Loucy (cell line): ENCODE measurements around the gene CNIH3.

Source experiments
- H2AFZ ChIP-seq: fragments of 200-600 bp; sonication (generic); 2 replicates; pipeline ENCODE4 v1.6.0; 2016; ENCODE audit warnings: antibody characterized with exemption, mild to moderate bottlenecking, low read length, moderate library complexity
- H3F3A ChIP-seq: fragments of 200-600 bp; 2 replicates; pipeline ENCODE4 v1.6.0; 2016; ENCODE audit warnings: antibody characterized with exemption, low read depth, mild to moderate bottlenecking
- H3K27me3 ChIP-seq: fragments of 200-600 bp; sonication (generic); 2 replicates; pipeline ENCODE4 v1.6.1; 2014; ENCODE audit warnings: low read length, mild to moderate bottlenecking; ENCODE audit not compliant: insufficient read depth, poor library complexity, severe bottlenecking
- H3K36me3 ChIP-seq: fragments of 200-600 bp; sonication (generic); 2 replicates; pipeline ENCODE4 v1.6.1; 2016; ENCODE audit warnings: low read length; ENCODE audit not compliant: insufficient read depth
- H3K4me1 ChIP-seq: fragments of 200-600 bp; sonication (generic); 2 replicates; pipeline ENCODE4 v1.5.1; 2014; ENCODE audit warnings: low read length, mild to moderate bottlenecking; ENCODE audit not compliant: insufficient read depth, poor library complexity, severe bottlenecking
- H3K4me2 ChIP-seq: fragments of 200-600 bp; sonication (generic); 2 replicates; pipeline ENCODE4 v1.6.0; 2014; ENCODE audit warnings: antibody characterized with exemption, low read length, low read depth, mild to moderate bottlenecking; ENCODE audit not compliant: poor library complexity, severe bottlenecking
- H3K4me3 ChIP-seq: fragments of 200-600 bp; sonication (generic); 2 replicates; pipeline ENCODE4 v1.5.1; 2014; ENCODE audit warnings: low read length, mild to moderate bottlenecking, mixed read lengths; ENCODE audit not compliant: poor library complexity, severe bottlenecking
- H3K79me2 ChIP-seq: fragments of 200-600 bp; sonication (generic); 2 replicates; pipeline ENCODE4 v1.6.1; 2014; ENCODE audit warnings: low read length; ENCODE audit not compliant: insufficient read depth
- H3K9ac ChIP-seq: fragments of 200-600 bp; sonication (generic); 2 replicates; pipeline ENCODE4 v1.6.0; 2014; ENCODE audit warnings: mild to moderate bottlenecking, low read depth, low read length, moderate library complexity; ENCODE audit not compliant: poor library complexity, severe bottlenecking
- H3K9me2 ChIP-seq: fragments of 200-600 bp; sonication (generic); replicated peaks from 2 replicates; pipeline ENCODE4 v1.6.1; 2016; ENCODE audit warnings: low read depth, low read length, mixed read lengths
- H3K9me3 ChIP-seq: fragments of 200-600 bp; sonication (generic); 2 replicates; pipeline ENCODE4 v1.6.1; 2014; ENCODE audit warnings: mild to moderate bottlenecking, antibody characterized with exemption, low read length, low read depth; ENCODE audit not compliant: insufficient read depth
- H4K20me1 ChIP-seq: fragments of 200-600 bp; sonication (generic); 2 replicates; pipeline ENCODE4 v1.6.0; 2014; ENCODE audit warnings: antibody characterized with exemption, low read length, mild to moderate bottlenecking; ENCODE audit not compliant: insufficient read depth, poor library complexity, severe bottlenecking
- EZH2phosphoT487 ChIP-seq: fragments of 200-600 bp; IDR thresholded peaks from 2 replicates; pipeline ENCODE4 v1.6.1; 2018; ENCODE audit warnings: antibody characterized with exemption, mild to moderate bottlenecking, moderate library complexity, borderline replicate concordance
- TF ChIP-seq, protein P1 (sequence below): fragments of 200-600 bp; sonication (generic); conservative IDR thresholded peaks from 2 replicates; pipeline ENCODE4 v1.5.1; 2014; ENCODE audit warnings: mild to moderate bottlenecking, antibody characterized with exemption, low read length

The CNIH3 gene

DNA sequence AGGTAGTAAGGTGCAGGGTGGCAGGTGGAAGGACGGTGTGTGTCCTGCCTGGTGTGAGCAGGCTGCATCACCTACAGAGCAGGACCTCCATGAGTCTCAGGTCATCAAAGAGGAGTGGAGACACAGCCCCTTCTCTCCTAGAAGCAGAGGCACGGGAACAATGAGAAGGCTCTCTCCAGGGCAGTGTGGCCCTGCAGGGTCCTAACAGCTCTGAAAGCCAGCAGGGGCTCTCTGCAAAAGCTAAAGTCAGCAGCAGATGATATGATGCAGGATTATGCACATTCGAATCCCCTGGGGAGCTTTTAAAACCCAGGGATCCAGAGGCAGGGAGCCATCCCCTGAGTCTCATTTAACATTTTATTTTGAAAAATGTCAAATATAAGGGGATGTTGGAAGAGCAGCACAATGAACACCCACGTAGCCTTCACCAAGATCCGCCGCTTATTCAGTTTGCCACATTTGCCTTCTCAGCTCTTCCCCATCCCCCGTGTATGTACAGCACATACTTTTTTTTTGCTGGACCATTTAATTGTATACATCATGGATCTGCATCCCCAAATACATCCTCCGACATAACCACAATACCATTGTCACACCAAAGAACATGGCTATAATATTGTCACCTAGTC, 88.1 kb downstream of the CNIH3 start:
- Histone ChIP-seq H3F3A (no peaks in the 10 kb centered on the region), H3K4me1 (peaks cover 12% of the 10 kb centered on the region), H3K27me3 (no peaks in the 10 kb centered on the region), H3K9me3 (no peaks in the 10 kb centered on the region), H3K79me2 (no peaks in the 10 kb centered on the region), H3K9ac (no peak overlapping the region), H3K4me2 (no peak overlapping the region), H3K4me3 (no peak overlapping the region), H4K20me1 (no peaks in the 10 kb centered on the region), H2AFZ (no peak overlapping the region), H3K36me3 (no peaks in the 10 kb centered on the region), H3K9me2 (no peaks in the 10 kb centered on the region)
- no peak for TF ChIP-seq EZH2phosphoT487
- TF ChIP-seq, protein P1, sequence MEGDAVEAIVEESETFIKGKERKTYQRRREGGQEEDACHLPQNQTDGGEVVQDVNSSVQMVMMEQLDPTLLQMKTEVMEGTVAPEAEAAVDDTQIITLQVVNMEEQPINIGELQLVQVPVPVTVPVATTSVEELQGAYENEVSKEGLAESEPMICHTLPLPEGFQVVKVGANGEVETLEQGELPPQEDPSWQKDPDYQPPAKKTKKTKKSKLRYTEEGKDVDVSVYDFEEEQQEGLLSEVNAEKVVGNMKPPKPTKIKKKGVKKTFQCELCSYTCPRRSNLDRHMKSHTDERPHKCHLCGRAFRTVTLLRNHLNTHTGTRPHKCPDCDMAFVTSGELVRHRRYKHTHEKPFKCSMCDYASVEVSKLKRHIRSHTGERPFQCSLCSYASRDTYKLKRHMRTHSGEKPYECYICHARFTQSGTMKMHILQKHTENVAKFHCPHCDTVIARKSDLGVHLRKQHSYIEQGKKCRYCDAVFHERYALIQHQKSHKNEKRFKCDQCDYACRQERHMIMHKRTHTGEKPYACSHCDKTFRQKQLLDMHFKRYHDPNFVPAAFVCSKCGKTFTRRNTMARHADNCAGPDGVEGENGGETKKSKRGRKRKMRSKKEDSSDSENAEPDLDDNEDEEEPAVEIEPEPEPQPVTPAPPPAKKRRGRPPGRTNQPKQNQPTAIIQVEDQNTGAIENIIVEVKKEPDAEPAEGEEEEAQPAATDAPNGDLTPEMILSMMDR: no peak

DNA sequence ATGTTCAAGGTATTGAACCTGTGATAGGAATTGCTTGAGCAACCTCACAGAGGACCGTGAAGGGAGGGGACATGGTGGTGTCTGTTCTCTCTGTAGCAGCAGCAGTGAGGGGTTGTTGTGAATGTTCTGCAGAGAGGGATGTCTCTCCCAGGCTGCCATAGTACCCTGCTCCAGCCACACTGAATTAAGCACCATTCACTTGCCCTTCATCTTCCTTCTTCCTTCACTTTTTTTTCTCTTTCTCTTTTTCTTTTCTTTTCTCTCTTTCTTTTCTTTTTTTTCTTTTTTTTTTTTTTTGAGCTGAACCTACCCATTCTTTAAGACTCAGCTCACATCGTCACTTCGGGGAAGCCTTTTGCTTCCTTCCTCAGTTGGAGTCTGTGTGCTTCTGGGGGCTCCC, 89.5 kb downstream of the CNIH3 start:
- no peak for TF ChIP-seq EZH2phosphoT487
- TF ChIP-seq, protein P1: no peak
- Histone ChIP-seq H3K4me2 (no peak overlapping the region), H3K36me3 (no peaks in the 10 kb centered on the region), H3K4me3 (no peak overlapping the region), H4K20me1 (no peaks in the 10 kb centered on the region), H3K9me3 (no peaks in the 10 kb centered on the region), H3F3A (no peaks in the 10 kb centered on the region), H3K27me3 (no peaks in the 10 kb centered on the region), H3K4me1 (peaks cover 16% of the 10 kb centered on the region), H3K9me2 (no peaks in the 10 kb centered on the region), H2AFZ (no peak overlapping the region), H3K79me2 (no peaks in the 10 kb centered on the region), H3K9ac (no peak overlapping the region)

DNA sequence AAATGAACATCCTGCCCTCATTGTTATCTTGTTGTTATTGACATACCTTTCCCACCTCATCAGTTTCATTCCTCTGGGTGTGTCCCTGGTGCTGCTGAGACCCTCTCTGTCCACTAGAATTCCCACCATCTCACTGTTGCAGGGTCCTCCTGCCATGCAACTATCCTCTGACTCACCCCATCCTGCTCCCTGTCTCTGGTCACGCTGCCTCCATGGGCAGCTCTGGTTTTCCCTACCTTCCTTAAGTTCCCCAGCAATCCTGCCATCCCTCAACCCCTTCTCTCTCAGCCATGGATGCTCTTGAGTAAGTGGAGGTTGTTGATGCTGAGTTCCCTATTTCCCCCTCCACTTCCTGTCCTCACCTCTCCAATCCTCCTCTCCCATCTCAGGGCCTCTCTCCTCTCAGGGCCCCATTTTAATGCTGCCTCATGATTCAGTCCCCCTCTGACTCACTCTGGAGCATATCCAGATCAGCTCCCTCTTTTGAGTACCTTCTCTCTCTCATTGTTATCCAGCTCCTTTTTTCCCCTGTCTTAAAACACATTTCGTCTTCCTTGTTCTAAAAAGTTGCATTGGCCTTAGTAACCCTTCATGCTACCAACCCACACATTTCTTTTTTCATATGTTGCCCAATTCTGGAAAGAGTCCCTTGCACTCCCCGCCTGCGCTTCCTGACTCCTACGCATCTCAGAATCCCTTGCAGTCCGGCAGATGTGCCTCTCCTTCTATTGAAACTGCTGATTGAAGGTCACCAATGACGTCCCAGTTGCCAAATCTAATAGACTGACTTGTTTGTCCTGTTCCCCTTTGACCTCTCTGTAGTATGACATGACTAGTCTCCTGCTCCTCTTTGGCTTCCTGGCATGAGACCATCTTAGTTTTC, 92.0 kb downstream of the CNIH3 start:
- Histone ChIP-seq H2AFZ (no peak overlapping the region), H3K36me3 (no peaks in the 10 kb centered on the region), H3K4me2 (no peak overlapping the region), H3K9ac (no peak overlapping the region), H3K27me3 (no peaks in the 10 kb centered on the region), H3K4me1 (peaks cover 11% of the 10 kb centered on the region), H4K20me1 (no peaks in the 10 kb centered on the region), H3K79me2 (no peaks in the 10 kb centered on the region), H3K9me2 (no peaks in the 10 kb centered on the region), H3K4me3 (no peak overlapping the region), H3K9me3 (no peaks in the 10 kb centered on the region), H3F3A (no peaks in the 10 kb centered on the region)
- TF ChIP-seq, protein P1: no peak
- TF ChIP-seq EZH2phosphoT487: no peak
